ENCODE measurements around the gene CFI. TPM values are rescaled to one million over a fixed set of nuclear protein-coding genes. Genes with fewer than 3 reads are reported as not detected.

CFI gene
- 47.5 and 51.0 TPM in 2 replicates for total RNA-seq

GRCh38 chr4:109801895-109802319, at the start of gene CFI:
CFI (minus strand) TSS chr4:109801999; CDS start chr4:109801971, 28 bp downstream.

GRCh38 chr4:109847896-109848442, 46.2 kb upstream of the CFI start, which contains the start of gene LRIT3:
LRIT3 (plus strand) TSS chr4:109848107; CDS start chr4:109848202, 95 bp downstream.

GRCh38 chr4:109827672-109828071, 25.9 kb upstream of the CFI start, which contains the start of gene RRH:
RRH (plus strand) TSS chr4:109827972; CDS start chr4:109828028, 56 bp downstream.

GRCh38 chr4:109815151-109816081, 13.6 kb upstream of the CFI start, which contains the start of gene GAR1:
GAR1 (plus strand) TSS chr4:109815762; CDS start chr4:109816165, 403 bp downstream.

GRCh38 chr4:109729718-109730618, 71.8 kb downstream of the CFI start, which contains the start of gene PLA2G12A:
PLA2G12A (minus strand) TSS chr4:109730070; CDS start chr4:109729809, 261 bp downstream.

GRCh38 chr4:109702950-109703663, 98.7 kb downstream of the CFI start, which contains the start of gene CASP6:
CASP6 (minus strand) TSS chr4:109703445; CDS start chr4:109703395, 50 bp downstream.

Other genes starting within 250 kb of the CFI start
- 55.0 and 63.4 TPM in 2 replicates for gene MCUB, start 241.8 kb downstream of the CFI start, total RNA-seq
- gene CASP6, start 98.6 kb downstream of the CFI start, total RNA-seq = 26.6 and 34.4 TPM in 2 replicates
- 7.8 and 8.1 TPM in 2 replicates for gene PLA2G12A, start 71.9 kb downstream of the CFI start, total RNA-seq
- gene GAR1, start 13.8 kb upstream of the CFI start, total RNA-seq = 13.6 and 14.4 TPM in 2 replicates
- not detected in 2 replicates for gene RRH, start 26.0 kb upstream of the CFI start, total RNA-seq
- gene LRIT3, start 46.1 kb upstream of the CFI start, total RNA-seq = under 0.01 TPM in 1 of 2 replicates, not detected in the other
- gene EGF, start 110.9 kb upstream of the CFI start, total RNA-seq = not detected in 2 replicates